H1 (cell line): ENCODE measurements around the gene PTGIS. TPM values are rescaled to one million over a fixed set of nuclear protein-coding genes. Genes with fewer than 3 reads are reported as not detected.

ENCODE experiments used
- EGR1 ChIP-seq: IDR thresholded peaks from 2 replicates; pipeline ENCODE4 v1.6.1; 2011; ENCODE audit warnings: low read depth, low read length, borderline replicate concordance
- SAP30 ChIP-seq: fragments of 300-600 bp; sonication (generic); IDR thresholded peaks from 2 replicates; pipeline ENCODE4 v1.7.1; 2012; ENCODE audit warnings: low read length, moderate library complexity, mild to moderate bottlenecking, inconsistent platforms; ENCODE audit not compliant: insufficient read depth, insufficient replicate concordance
- TBP ChIP-seq: IDR thresholded peaks from 2 replicates; pipeline ENCODE4 v1.6.1; 2011; ENCODE audit warnings: low read depth, low read length, improper control_type of control experiment
- ZNF274 ChIP-seq: IDR thresholded peaks from 2 replicates; pipeline ENCODE4 v1.7.0; 2012; ENCODE audit warnings: low read length, borderline replicate concordance; ENCODE audit errors: extremely low read depth
- polyA plus RNA-seq, 7 experiments: library from polyadenylated mRNA; depleted of rRNA in 3 of 7; stranded (reverse) in 5 of 7; unstranded in 2 of 7; fragments of >200 nt in 5 of 7; fragments of 200-250 nt in 2 of 7; gene quantifications; 1 replicate in 5 of 7; 2 replicates in 1 of 7; 4 replicates in 1 of 7; pipeline versions ENCODE4 v1.2.1 to v1.2.3, GENCODE V29; 2011 to 2013; ENCODE audit warnings: missing spikeins in 2 of 7, mixed read lengths in 2 of 7
- total RNA-seq: library from RNA; stranded (reverse); fragmentation: NEBNext Ultra II Directional; extraction: Animal tissue kit (Norgen Biotek cat#: 25700); gene quantifications from 2 replicates; pipeline ENCODE4 v1.2.1, GENCODE V29; 2021

The PTGIS gene
- total and polyA plus RNA-seq, 2 of the 8 experiments (the other 6 are each of a cell fraction or from before 2014, with no cell fraction given): 29.9 to 35.5 TPM

DNA sequence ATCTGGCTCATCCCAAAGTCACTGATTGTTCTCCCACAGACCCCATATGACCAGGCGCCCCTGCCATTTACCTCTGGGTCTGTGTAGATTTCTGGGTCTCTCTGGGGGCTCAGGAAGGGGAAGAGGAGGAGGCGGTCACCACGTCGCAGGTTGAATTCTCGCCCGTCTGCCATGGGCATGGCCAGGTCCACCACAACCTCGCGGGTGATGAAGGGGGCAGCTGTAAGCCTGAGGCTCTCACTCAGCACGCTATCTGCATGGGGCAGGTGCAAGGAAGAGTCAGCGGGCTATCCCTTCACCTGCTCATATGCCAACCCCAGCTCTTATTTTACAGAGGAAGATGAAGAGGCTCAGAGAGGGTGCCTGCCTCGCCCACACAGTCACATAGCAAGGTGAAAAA is 54.9 kb downstream of the PTGIS start (continued):
- no peak for TF ChIP-seq EGR1
- TF ChIP-seq SAP30: no peak
- TF ChIP-seq ZNF274: no peak
- TF ChIP-seq TBP: no peak
- TF ChIP-seq, all 59 proteins: peak for 0
